GM12878 (cell line): ENCODE data around the gene C1orf21. TPM values are rescaled to one million over a fixed set of nuclear protein-coding genes. Genes with fewer than 3 reads are reported as not detected.

Source experiments
- ESRRA ChIP-seq: IDR thresholded peaks from 2 replicates; pipeline ENCODE4 v1.6.1; 2012; ENCODE audit warnings: mild to moderate bottlenecking, low read length, improper control_type of control experiment
- SMARCA5 ChIP-seq: fragments of 450-650 bp; IDR thresholded peaks from 2 replicates; pipeline ENCODE4 v1.6.1; 2017; ENCODE audit warnings: mild to moderate bottlenecking
- TARDBP ChIP-seq: IDR thresholded peaks from 2 replicates; pipeline ENCODE4 v1.6.1; 2016; ENCODE audit warnings: borderline replicate concordance
- polyA plus RNA-seq, 11 experiments: library from polyadenylated mRNA; depleted of rRNA in 4 of 11; unstranded in 6 of 11; stranded (reverse) in 5 of 11; fragments of >200 nt; fragmentation: Nextera tagmentation in 4 of 11; fragmentation: Illumina TruSeq in 1 of 11; extraction: Ambion mirVana in 4 of 11; extraction: Trizol in 1 of 11; gene quantifications; 1 replicate in 1 of 11; 2 replicates in 10 of 11; pipeline versions ENCODE4 v1.2.1 to v1.2.3, GENCODE V29; 2011 to 2016; ENCODE audit warnings: inconsistent platforms in 2 of 11, missing spikeins in 2 of 11, low read depth in 1 of 11
- total RNA-seq, 4 experiments: library from RNA; depleted of rRNA in 3 of 4; stranded (reverse); fragments of >200 nt in 3 of 4; fragmentation: Illumina TruSeq in 1 of 4; extraction: Trizol in 1 of 4; gene quantifications; 2 replicates each; pipeline versions ENCODE4 v1.2.1 to v1.2.3, GENCODE V29; 2013 to 2021
- TF ChIP-seq, protein P1 (sequence below): fragments of 450-650 bp; formaldehyde crosslinking; IDR thresholded peaks from 2 replicates; pipeline ENCODE4 v1.4.0; 2022; ENCODE audit warnings: mild to moderate bottlenecking, moderate library complexity
- TF ChIP-seq, protein P2 (sequence below): IDR thresholded peaks from 2 replicates; pipeline ENCODE4 v1.6.1; 2012; ENCODE audit warnings: improper control_type of control experiment, low read depth, low read length; ENCODE audit not compliant: insufficient replicate concordance

Gene C1orf21
- total and polyA plus RNA-seq, 10 of the 15 experiments (the other 5 are each of a cell fraction or from before 2014, with no cell fraction given): 0.03 to 1.6 (median 0.17) TPM; not detected in 3

DNA sequence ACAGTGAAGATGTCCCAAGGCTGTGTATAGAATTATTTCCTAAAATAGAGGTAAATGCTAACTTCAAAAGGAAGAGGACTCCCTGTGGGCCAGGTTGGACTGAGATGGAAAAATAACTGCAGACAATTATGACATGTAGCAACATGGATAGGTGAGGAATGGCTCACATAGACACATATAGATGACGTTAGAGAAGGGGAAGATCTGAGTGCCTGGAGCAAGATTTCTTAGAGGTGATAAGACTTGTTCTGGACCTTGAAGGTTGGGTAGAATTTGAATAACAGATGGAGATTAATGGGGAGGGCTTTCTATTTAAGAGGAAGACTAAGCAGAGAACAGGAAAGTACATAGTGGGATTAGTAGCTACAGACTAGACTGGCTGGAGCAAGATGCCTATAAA lies 76.9 kb downstream of the C1orf21 start (continued):
- TF ChIP-seq, protein P1, sequence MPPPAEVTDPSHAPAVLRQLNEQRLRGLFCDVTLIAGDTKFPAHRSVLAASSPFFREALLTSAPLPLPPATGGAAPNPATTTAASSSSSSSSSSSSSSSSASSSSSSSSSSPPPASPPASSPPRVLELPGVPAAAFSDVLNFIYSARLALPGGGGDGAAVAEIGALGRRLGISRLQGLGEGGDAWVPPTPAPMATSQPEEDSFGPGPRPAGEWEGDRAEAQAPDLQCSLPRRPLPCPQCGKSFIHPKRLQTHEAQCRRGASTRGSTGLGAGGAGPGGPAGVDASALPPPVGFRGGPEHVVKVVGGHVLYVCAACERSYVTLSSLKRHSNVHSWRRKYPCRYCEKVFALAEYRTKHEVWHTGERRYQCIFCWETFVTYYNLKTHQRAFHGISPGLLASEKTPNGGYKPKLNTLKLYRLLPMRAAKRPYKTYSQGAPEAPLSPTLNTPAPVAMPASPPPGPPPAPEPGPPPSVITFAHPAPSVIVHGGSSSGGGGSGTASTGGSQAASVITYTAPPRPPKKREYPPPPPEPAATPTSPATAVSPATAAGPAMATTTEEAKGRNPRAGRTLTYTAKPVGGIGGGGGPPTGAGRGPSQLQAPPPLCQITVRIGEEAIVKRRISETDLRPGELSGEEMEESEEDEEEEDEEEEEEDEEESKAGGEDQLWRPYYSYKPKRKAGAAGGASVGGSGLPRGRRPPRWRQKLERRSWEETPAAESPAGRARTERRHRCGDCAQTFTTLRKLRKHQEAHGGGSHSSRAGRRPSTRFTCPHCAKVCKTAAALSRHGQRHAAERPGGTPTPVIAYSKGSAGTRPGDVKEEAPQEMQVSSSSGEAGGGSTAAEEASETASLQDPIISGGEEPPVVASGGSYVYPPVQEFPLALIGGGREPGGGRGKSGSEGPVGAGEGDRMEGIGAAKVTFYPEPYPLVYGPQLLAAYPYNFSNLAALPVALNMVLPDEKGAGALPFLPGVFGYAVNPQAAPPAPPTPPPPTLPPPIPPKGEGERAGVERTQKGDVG (CRISPR knock-in tag): no peak
- TF ChIP-seq TARDBP (no peak), ESRRA (no peak), SMARCA5 (no peak)
- TF ChIP-seq, protein P2, sequence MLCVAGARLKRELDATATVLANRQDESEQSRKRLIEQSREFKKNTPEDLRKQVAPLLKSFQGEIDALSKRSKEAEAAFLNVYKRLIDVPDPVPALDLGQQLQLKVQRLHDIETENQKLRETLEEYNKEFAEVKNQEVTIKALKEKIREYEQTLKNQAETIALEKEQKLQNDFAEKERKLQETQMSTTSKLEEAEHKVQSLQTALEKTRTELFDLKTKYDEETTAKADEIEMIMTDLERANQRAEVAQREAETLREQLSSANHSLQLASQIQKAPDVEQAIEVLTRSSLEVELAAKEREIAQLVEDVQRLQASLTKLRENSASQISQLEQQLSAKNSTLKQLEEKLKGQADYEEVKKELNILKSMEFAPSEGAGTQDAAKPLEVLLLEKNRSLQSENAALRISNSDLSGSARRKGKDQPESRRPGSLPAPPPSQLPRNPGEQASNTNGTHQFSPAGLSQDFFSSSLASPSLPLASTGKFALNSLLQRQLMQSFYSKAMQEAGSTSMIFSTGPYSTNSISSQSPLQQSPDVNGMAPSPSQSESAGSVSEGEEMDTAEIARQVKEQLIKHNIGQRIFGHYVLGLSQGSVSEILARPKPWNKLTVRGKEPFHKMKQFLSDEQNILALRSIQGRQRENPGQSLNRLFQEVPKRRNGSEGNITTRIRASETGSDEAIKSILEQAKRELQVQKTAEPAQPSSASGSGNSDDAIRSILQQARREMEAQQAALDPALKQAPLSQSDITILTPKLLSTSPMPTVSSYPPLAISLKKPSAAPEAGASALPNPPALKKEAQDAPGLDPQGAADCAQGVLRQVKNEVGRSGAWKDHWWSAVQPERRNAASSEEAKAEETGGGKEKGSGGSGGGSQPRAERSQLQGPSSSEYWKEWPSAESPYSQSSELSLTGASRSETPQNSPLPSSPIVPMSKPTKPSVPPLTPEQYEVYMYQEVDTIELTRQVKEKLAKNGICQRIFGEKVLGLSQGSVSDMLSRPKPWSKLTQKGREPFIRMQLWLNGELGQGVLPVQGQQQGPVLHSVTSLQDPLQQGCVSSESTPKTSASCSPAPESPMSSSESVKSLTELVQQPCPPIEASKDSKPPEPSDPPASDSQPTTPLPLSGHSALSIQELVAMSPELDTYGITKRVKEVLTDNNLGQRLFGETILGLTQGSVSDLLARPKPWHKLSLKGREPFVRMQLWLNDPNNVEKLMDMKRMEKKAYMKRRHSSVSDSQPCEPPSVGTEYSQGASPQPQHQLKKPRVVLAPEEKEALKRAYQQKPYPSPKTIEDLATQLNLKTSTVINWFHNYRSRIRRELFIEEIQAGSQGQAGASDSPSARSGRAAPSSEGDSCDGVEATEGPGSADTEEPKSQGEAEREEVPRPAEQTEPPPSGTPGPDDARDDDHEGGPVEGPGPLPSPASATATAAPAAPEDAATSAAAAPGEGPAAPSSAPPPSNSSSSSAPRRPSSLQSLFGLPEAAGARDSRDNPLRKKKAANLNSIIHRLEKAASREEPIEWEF: no peak
- TF ChIP-seq, all 136 proteins: peak for 0
